ENCODE measurements around the gene ZNF853. TPM values are rescaled to one million over a fixed set of nuclear protein-coding genes. Genes with fewer than 3 reads are reported as not detected.

The ZNF853 gene
- total RNA-seq: 0.54 and 1.3 TPM in 2 replicates

GRCh38 chr7:6614953-6615722, at the start of gene ZNF853:
Gene ZNF853, plus strand, starts transcription at chr7:6615610. Its CDS starts 565 bp downstream, at chr7:6616175.

DNA sequence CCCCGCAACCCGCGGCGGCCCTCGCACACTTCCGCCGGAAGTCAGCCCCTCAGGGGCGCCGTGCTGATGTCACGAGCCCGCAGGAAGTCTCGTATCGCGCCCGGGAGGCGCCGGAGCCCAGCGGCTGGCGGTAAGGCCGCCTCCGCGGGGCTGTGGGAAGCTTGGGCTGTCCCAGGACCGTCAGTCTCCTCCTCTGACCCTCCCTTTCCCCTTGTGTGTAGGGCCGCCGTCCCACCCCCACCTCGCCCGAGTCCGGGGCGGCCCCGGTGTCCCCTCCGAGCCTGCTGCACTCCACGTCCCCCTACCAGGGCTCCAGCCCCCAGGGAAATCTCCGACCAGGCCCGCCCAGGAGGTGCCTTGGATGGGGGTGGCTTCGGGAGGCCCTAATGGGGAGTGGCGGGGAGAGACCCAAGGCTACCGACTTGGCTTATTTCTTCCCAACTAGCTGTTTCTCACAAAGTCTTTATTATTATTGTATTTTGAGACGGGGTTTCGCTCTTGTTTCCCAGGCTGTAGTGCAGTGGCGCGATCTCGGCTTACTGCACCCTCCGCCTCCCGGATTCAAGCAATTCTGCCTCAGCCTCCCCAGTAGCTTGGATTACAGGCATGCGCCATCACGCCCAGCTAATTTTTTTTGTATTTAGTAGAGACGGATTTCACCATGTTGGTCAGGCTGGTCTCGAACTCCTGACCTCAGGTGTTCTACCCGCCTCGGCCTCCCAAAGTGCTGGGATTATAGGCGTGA, 37.9 kb upstream of the ZNF853 start, which contains the start of gene ZDHHC4:
Gene ZDHHC4 (plus strand): TSS at position 86 of the 745 bp plus-strand sequence. CDS start 3,108 bp downstream, outside the sequence.

GRCh38 chr7:6589829-6590644, 25.4 kb upstream of the ZNF853 start, which contains the start of gene INTS15:
Gene INTS15, plus strand, starts transcription at chr7:6590021. Its CDS starts 263 bp downstream, at chr7:6590284.

GRCh38 chr7:6636741-6637543, 21.5 kb downstream of the ZNF853 start, which contains the start of gene ZNF316:
Gene ZNF316, plus strand, starts transcription at chr7:6637318. Its CDS starts 5,092 bp downstream, at chr7:6642410.

Other genes with a start within 250 kb of the ZNF853 start
- 64.1 and 79.0 TPM in 2 replicates for gene RAC1, start 241.1 kb upstream of the ZNF853 start, total RNA-seq
- 14.8 and 22.3 TPM in 2 replicates for gene DAGLB, start 167.7 kb upstream of the ZNF853 start, total RNA-seq
- gene KDELR2, start 131.5 kb upstream of the ZNF853 start, total RNA-seq: 109 and 126 TPM in 2 replicates
- under 0.01 TPM in 1 of 2 replicates, not detected in the other for gene GRID2IP, start 64.1 kb upstream of the ZNF853 start, total RNA-seq
- 33.5 and 40.8 TPM in 2 replicates for gene ZDHHC4, start 38.2 kb upstream of the ZNF853 start, total RNA-seq
- gene INTS15, start 25.6 kb upstream of the ZNF853 start, total RNA-seq: 8.5 and 11.5 TPM in 2 replicates
- gene ZNF316, start 21.7 kb downstream of the ZNF853 start, total RNA-seq: 9.3 and 14.0 TPM in 2 replicates
- gene ZNF12, start 91.3 kb downstream of the ZNF853 start, total RNA-seq: 13.3 and 16.1 TPM in 2 replicates
- 0.09 and 0.19 TPM in 2 replicates for gene RSPH10B2, start 138.5 kb downstream of the ZNF853 start, total RNA-seq
- 89.6 and 114 TPM in 2 replicates for gene CCZ1B, start 210.7 kb downstream of the ZNF853 start, total RNA-seq